ENCODE results near the gene LRRK1.

Gene LRRK1

DNA sequence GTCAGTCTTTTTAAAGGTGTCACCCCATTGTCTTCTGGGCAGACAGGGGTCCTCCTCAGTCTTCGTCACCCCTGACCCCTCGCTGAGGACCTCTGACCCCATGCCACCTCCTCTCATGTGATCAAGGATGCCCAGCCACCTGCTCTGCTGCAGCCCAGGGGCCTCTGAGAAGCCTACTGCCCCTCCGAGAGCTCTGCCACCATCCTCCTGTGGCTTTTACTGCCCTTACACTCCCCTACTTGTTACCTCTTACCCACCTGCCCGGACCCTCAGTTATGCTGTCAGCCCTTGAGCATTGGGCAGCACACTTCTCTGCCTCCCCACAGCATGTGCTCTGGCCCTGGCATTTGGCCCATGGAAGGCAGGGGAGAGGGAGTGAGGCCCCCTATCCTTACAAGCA, 123.2 kb downstream of the LRRK1 start:
- DNase-seq (ENCODE audit: low read depth): no peak

DNA sequence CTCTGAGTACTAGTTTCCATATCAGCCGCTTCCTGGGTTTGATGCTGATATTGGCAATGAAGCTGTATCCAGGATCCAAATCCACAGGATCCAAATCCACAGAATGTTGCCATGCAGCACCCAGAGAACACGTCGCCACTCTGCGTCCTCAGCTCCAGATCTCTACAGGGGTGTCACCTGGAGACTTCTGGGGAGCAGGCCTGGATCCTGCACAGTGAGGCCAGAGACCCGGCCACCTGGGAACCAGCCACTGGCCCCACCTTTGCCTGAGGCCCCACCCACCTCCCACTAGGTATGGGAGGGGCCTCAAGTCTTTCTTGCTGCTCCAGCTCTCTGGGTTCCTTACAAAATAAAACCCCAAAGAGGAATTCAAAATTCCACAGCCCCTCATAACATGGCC, 123.9 kb downstream of the LRRK1 start:
- DNase-seq (ENCODE audit: low read depth): no peak

DNA sequence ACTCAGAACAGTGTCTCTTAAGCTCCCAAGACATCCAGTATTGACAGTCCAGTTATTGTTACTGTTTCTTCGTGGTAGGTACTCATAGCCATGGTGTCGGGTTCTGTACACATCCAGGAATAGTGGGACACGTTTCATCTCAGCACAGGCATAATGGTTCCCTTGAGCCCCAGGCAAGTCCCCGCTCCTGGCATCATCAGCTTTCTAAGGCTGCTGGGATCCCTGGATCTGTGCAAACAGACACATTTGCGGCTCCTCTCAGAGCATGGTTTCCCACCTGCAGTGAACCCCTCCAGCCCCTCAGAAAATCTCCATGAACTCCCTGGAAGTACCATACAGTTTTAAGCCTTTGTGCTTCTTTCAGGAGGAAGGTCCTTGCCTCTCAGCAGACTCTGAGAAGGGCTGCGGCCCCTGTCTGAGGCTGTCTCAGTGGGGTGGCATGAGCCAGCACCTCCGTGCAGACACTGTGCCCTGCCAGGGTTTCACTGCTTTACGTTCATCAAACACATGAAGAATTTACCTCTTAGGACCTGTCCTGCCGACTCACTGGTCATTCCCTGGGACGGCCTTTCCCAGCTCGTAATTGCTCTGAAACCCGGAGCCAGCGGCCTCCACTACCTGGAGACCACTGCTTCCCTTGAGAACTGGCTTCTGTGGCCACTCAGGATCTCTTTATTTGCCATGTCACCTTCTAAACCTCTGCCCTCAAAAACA, 124.9 kb downstream of the LRRK1 start:
- no peak for DNase-seq (ENCODE audit: low read depth)

DNA sequence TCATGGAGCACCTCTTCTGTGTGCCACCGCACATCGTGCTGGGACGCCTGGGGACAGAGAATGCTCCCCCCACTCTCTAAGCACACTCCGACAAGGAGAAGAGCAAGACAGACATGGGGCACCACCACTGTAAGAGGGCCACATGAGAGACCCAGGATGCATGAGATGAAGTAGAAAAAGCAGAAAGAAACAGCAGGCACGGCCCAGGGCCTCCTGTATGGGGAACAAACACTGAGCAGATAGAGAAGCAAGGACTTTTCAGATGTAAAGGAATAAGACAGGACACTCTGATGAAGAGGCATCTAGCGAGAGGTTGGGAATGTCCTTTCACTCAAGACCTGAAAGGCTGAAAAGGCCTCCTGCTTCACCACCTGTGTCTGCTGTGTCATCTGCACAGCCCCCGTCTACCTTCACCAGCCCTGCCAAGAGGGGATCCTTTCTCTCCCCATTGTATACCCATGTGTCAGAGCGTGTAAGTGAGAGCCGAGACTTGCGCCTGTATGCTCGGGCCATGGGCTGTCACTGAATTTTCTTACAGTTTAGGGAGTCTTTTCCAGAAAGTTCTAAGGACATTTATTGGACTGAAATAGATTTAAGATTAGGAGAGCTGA, 125.6 kb downstream of the LRRK1 start:
- no peak for DNase-seq (ENCODE audit: low read depth)

DNA sequence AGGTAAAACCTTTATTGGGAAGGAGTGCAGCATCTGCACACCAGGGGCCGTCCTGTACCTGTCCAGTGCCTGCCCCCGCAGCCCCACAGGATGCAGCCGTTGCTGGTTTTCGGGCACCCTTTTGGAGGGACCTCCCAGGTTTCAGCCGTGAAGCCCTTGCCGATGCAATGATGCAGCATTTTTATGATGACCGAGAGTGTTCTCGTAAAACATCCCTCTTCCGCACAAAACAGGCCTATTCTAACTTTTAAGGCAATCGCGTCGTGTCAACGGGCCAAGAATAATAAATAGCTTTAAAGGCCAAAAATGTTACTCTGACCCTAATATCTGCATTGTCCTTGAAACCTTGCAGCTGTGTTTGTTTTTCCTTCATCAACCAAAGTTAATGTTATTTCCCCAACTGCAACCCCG, 126.1 kb downstream of the LRRK1 start:
- no peak for DNase-seq (ENCODE audit: low read depth)

DNA sequence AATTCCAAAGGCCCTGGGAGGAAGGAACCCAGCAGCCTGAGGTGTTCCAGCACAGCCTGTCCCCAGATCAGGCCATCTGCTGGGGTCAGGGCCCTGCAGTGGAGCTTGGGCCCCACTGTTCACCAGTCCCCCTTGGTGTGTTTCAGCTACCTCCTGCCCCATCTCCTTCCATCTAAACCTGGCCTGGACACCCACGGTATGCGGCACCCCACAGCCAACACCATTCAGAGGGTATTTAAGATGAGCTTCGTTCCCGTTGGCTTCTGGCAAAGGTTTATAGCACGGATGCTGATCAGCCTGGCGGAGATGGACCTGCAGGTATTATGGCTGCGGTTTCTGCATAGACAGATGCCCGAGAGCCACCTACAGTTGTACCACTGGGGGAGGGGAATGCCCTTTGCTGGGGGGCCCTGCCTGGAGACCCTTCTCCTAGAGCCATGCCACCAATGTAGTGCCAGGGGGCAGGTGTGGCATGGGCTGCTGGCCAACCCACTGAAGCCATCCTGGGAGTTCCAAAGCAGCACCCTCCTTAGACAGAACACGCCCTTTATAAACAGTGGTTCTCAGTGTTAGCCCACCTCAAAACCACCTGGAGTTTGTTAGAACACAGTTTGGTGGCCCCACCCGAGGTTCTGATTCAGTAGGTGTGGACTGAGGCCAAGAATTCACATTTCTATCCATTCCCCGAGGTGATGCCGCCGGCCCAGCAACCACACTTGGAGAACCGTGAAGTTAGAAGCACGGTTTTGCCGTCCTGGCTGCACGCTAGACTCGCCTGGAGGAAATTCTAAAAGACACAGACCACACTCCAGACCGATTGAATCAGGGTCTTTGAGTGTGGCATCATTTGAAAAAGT, 126.9 kb downstream of the LRRK1 start:
- no peak for DNase-seq (ENCODE audit: low read depth)

DNA sequence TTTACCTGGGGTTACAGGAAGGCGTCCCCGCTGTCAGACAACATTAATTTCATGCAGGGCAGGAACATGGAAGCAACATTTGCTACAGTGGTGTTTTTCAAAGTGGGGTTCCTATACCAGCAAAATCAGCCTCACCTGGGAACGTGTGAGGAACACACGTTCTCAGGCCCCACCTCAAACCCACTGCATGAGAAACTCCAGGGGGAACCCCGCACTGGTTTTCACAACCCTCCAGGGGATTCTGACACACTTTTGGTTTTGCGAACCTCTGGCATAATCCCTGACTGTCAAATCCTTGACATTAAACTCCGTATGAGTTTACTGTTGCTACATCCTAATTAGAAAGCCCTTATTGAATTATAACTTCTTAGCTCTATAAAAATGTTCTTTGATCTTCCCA, 127.7 kb downstream of the LRRK1 start:
- no peak for DNase-seq (ENCODE audit: low read depth)

DNA sequence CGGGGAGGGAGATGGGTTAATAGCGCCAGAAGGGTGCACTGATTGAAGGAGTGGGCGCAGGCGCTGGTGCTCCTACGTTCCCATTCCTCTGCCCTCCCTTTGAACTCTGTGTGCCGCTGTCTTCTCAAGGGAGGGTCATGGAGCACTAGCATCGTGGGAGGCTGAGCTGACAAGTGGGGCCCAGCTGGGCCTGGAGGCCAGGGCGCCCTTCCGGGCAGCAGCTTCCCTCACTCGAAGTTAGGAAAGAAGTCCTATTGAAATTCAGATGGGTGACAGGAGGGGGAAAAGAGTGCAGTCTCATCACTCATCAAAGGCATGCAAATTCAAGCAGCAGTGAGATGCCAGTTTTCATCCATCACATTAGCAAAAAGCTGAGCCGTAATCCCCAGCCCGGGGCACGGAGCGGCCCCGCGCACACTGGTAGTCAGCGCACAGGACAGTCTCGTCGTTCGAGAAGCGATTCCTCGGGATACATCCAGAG, 128.2 kb downstream of the LRRK1 start:
- DNase-seq (ENCODE audit: low read depth): no peak

DNA sequence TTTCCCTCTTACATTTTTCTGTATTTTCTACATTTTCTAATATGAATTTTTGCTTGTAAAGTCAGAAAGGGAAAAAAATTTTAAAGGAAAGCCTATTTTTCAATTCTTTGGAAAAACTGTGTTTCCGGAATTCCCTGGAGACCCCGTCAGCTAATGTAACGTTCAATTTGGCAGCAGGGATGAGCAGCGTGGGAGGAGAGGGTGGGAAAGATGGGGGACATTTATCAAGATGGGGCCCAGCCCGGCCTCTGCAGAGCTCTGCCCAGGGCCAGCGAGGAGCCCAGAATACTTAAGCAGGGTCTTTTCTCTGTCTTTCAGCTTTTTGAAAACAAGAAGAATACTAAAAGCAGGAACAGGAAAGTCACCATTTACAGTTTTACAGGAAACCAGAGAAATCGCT, 129.0 kb downstream of the LRRK1 start:
- DNase-seq (ENCODE audit: low read depth): no peak

DNA sequence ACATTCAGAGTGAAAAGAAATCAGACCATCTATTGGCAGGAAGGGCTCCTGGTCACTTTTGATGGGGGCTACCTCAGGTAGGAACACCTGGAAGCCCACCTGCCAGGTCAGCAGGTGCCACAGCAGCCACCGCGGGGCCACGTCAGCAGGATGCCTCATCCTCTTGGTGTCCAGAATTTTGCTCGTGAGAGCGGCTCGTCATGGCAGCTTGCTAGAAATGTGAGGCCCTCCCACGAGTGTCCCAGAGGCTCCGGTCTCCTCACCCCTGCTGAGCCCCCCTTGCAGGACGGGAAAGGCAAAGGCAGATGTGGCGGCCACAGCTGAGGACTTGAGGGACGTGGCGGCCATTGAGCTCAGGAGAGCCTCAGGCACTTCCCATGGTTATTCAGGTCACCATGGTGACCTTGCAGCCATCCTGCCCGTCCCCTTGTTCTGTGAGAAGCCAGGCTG, 129.4 kb downstream of the LRRK1 start:
- DNase-seq (ENCODE audit: low read depth): no peak

DNA sequence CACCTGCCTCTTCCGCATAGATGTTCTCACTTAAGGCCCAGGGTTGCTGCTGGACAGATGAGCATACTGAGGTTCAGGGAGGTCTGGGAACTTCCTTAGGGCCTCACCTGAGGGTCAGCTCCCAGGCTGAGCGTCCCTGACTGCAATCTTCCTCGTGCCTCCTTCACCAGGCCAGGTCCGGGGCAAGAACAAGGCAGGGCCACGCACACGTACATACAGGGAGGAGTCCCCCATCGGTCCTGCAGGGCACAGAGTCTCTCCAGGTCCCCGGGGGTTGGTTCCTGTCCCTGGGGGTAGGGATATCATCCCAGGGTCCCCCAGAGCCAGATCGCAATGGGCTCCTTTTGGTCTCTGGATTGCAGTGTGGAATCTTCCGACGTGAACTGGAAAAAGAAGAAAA, 130.1 kb downstream of the LRRK1 start:
- DNase-seq (ENCODE audit: low read depth): no peak

DNA sequence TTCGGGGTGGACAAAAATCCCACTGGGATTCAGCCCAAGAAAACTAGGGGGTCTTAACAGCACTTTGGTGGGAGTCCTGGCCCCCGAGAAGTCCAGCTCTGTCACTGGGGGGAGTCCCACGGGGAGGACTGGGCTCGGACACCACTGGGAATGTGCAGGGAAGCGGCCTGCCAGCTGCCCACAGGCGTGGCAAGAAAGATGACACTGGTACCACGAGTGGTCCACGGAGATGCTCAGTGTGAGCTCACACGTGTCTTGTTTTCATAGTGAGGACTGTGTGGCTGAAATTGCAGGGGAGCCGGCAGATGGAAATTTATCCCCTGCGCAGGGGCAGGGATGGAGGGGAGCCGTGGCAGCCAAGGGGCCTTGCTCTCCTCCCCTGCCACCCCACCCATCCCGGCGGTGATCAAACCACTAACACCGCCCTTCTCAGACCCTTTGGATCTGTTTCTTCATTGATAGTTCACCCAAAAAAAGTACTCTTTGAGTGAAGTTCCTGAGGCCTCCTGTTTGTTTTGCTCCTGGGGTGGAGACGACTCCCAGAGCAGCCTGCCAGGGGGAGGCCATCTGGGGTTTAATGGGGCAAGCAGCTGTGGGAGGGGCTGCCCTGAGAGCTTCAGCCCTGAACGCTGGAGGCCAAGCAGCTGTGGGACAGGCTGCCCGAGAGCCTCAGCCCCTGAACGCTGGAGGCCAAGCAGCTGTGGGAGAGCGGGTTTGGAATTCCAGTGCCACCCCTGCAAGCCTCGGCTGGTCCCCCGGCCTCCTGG, 130.9 kb downstream of the LRRK1 start:
- no peak for DNase-seq (ENCODE audit: low read depth)

DNA sequence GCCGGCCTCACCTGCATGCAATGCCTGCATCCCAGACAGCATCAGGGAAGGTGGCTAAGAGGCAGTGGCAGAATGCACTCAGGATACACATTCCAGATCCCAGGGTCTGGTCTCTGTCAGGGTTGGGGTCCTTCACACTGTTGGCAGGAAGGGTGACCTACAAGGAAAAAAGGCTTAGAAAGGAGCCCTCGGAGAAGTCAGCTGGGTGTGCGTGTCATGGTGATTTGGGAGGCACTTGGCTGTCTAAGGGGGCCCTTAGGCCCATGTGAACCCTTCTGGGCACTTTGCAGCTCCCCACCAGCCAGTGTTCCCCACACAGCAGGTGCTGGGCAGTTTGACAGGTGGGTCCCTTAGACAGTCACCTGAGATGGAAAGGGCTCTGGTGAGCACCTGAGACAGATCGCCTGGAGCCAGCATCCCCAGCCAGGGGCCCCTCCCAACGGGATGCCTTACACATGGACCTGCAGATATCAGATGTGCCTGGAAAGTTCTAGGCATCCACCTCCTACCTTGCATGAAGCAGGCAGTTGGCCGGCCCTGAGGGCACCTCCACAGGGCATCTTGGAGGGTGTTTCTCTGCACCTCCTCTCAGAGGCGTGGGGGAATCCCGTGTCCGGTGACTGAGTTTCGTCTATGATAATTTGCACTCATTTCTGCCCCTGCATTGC, 131.6 kb downstream of the LRRK1 start:
- no peak for DNase-seq (ENCODE audit: low read depth)

DNA sequence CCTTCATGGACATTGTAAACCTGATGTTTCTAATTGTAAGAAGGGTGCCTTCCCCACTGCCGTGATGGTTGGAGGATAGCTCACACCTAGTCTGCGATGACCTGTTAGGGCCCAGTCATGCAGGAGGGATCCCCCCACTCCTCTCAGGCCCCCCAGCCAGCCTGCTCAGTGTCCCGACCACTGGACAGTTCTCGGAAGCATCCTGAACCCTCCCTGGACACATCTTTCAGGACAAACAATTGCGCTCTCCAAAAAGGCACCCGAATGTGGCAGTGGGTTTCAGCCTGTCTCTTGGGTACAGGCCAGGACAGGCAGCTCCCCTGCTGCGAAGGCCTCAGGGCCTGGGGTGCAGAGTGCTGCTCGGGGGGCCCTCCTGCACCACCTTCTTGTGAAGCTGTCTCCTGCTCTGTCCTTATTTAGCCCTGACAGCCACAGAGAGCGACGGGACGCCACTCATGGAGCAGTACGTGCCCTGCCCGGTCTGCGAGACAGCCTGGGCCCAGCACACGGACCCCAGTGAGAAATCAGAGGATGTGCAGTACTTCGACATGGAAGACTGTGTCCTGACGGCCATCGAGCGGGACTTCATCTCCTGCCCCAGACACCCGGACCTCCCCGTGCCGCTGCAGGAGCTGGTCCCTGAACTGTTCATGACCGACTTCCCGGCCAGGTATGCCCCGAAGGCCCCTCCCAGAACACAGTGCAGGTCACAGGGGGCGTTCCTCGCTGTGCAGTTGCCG, 132.3 kb downstream of the LRRK1 start:
- DNase-seq (ENCODE audit: low read depth): no peak

DNA sequence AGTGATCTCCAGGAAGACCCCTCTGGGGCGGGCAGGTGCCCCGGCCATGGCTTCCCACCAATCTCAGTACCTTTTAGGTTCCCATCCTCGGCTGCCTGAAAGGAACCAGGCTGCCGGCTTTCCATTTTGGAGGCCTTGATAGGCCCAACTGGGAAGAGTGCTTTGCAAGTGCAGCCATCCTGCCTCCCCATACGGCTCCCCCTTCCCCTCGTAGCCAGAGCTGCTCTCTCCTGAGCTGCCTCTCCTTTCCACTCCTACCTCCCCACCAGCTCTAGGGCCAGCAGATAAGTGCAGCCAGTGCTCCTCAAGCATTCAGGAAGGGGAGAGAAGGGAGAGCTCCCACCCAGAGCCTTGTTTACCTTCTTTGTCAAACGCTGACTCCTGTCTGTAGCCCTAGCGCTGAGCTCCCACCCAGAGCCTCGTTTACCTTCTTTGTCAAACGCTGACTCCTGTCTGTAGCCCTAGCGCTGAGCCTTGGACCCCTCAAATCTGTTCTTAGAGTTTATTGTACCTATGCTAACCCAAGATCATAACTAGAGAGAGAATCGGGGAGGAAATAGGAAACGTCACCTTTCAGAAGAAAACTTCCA, 133.0 kb downstream of the LRRK1 start:
- DNase-seq (ENCODE audit: low read depth): no peak

DNA sequence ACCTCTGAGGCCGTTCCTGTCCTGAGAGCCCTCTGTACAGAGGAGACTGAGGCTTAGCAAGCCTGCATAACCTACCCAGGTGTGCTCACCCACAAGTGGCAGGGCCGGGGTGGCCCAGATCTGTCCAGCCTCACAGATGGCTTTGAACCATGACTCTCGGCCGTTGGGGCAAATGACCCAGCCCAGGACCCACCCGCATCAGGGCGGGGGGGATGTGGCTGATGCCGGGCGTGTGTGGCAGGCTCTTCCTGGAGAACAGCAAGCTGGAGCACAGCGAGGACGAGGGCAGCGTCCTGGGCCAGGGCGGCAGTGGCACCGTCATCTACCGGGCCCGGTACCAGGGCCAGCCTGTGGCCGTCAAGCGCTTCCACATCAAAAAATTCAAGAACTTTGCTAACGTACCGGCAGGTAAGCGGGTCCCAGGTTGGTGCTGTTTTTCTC, 133.5 kb downstream of the LRRK1 start:
- DNase-seq (ENCODE audit: low read depth): no peak

DNA sequence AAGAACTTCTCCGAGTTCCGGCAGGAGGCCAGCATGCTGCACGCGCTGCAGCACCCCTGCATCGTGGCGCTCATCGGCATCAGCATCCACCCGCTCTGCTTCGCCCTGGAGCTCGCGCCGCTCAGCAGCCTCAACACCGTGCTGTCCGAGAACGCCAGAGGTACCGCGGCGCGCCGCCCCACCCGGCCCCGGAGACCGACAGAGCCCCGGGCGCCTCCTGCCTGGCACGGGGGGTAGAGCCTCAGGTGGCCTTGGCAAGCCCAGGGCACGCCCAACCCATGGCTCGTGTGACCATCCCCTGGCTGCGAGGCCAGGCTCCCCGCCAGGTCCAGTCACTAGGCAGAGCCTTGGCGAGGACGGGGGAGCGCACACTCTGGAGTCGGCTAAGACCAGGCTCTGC, 134.1 kb downstream of the LRRK1 start:
- no peak for DNase-seq (ENCODE audit: low read depth)

DNA sequence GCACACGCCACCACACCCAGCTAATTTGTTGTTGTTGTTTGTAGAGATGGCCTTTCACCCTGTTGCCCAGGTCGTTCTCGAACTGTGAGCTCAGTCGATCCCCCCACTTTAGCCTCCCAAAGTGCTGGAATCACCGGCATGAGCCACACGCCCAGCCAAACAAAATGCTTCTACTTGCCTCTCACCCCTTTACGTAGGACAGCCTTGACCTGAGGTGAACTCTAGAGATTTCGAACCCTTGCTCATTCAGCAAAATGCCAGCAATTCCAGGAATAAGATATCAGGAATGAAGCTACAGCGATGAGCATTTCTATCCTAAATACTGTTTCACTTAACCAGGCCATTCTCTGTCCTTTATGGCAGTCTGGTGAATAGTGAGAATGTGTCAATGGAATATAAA, 135.0 kb downstream of the LRRK1 start:
- DNase-seq (ENCODE audit: low read depth): no peak

DNA sequence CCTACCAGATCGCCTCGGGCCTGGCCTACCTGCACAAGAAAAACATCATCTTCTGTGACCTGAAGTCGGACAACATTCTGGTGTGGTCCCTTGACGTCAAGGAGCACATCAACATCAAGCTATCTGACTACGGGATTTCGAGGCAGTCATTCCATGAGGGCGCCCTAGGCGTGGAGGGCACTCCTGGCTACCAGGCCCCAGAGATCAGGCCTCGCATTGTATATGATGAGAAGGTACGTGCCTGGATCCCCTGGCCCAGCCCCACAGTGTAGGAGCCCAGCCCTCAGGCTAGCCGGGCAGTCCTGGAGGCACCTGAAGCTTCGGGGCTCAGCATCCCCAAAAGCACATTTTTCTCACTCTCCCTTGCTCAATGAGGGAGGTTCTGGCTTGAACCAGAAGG, 135.8 kb downstream of the LRRK1 start:
- DNase-seq (ENCODE audit: low read depth): no peak

DNA sequence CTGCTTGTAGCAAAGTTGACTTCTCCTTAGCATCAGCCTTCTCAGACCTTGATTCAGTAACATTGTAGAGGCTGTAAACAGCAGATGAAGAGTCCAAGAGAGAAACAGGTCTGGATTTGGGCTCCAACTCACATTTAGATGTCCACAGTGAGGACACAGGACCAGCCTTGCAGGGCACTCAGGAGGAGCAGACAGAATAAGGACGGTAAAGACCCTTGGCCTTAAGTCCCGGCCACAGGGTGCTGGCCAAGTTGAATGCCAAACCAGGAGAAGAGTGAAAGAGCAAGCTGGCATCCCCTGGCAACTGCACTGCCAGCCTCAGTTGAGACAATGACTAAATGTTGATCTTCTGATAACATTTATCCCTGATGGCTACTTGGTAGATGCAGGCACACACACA, 136.3 kb downstream of the LRRK1 start:
- no peak for DNase-seq (ENCODE audit: low read depth)
